Panc1 (cell line): ENCODE data around the gene LIN9.

Experiments
- POLR2AphosphoS5 ChIP-seq: IDR thresholded peaks from 2 replicates; pipeline ENCODE4 v1.6.1; 2012; ENCODE audit warnings: mild to moderate bottlenecking, low read depth, low read length, moderate library complexity
- REST ChIP-seq, 2 experiments: IDR thresholded peaks; 2 replicates each; pipeline ENCODE4 v1.6.1; 2011 to 2012; ENCODE audit warnings: low read depth in 2 of 2, control low read depth in 1 of 2, low read length in 1 of 2, mild to moderate bottlenecking in 1 of 2, moderate library complexity in 1 of 2; ENCODE audit not compliant: insufficient read depth in 1 of 2
- TF ChIP-seq, protein P1 (sequence below): fragments of 450-650 bp; IDR thresholded peaks from 2 replicates; pipeline ENCODE4 v1.5.1; 2017; ENCODE audit warnings: mild to moderate bottlenecking

- TF ChIP-seq, protein P1, sequence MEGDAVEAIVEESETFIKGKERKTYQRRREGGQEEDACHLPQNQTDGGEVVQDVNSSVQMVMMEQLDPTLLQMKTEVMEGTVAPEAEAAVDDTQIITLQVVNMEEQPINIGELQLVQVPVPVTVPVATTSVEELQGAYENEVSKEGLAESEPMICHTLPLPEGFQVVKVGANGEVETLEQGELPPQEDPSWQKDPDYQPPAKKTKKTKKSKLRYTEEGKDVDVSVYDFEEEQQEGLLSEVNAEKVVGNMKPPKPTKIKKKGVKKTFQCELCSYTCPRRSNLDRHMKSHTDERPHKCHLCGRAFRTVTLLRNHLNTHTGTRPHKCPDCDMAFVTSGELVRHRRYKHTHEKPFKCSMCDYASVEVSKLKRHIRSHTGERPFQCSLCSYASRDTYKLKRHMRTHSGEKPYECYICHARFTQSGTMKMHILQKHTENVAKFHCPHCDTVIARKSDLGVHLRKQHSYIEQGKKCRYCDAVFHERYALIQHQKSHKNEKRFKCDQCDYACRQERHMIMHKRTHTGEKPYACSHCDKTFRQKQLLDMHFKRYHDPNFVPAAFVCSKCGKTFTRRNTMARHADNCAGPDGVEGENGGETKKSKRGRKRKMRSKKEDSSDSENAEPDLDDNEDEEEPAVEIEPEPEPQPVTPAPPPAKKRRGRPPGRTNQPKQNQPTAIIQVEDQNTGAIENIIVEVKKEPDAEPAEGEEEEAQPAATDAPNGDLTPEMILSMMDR, result no peak
- no peak for TF ChIP-seq REST (IDR thresholded peaks at IDR 0.05; ENCODE audit: insufficient read depth in 1 of 2, low read depth in 2 of 2, low read length in 1 of 2)
- TF ChIP-seq POLR2AphosphoS5, result no peak
Measured at GRCh38 chr1:226305184-226305583, 3.8 kb downstream of the LIN9 start.
